Ovary (tissue), 3 donors: ENCODE measurements around the gene NXNL2.

Experiments
- CTCF ChIP-seq, 3 donors: fragments of 450-650 bp in 2 of 3; fragments of 200-600 bp in 1 of 3; IDR thresholded peaks; one replicate each; pipeline versions ENCODE4 v1.5.1 to v1.8.0; 2016 to 2022; ENCODE audit warnings: antibody characterized with exemption in 3 of 3, mild to moderate bottlenecking in 1 of 3
- POLR2A ChIP-seq: fragments of 450-650 bp; IDR thresholded peaks from one replicate; pipeline ENCODE4 v1.6.1; 2017; ENCODE audit warnings: antibody characterized with exemption, mild to moderate bottlenecking, moderate library complexity
- donor health status: DM: no; HTN: no; CAD: no.

DNA sequence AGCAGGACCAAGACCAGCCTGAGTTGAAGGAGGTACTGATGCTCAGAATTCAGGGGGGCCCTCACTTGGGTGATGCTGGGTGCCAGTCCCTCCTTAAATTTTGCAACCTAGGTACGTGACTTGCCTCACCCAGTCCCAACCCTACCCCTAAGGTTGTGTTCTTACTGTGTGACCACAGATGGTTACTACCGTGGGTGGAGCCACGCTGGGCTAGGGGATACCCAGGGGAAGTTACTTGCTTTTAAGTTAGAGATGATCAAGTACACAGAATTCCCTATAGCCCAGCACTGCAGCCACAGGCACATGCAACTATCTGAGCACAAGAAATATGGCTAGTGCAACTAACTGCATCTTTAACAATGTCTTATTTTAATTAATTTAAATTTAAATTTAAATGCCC, 32.9 kb downstream of the NXNL2 start:
- no peak for TF ChIP-seq CTCF (IDR thresholded peaks at IDR 0.05)
- no peak for TF ChIP-seq POLR2A
